HepG2 (cell line): ENCODE results near the gene ARG2. TPM values are rescaled to one million over a fixed set of nuclear protein-coding genes. Genes with fewer than 3 reads are reported as not detected.

ENCODE experiments used
- ASH2L ChIP-seq: fragments of 300-600, 200-600 bp; sonication (generic); IDR thresholded peaks from 2 replicates; pipeline ENCODE4 v1.7.0; 2017; ENCODE audit warnings: low read depth, mild to moderate bottlenecking, moderate library complexity, mixed read lengths, low read length; ENCODE audit not compliant: insufficient read length
- BCLAF1 ChIP-seq: fragments of 450-650 bp; IDR thresholded peaks from 2 replicates; pipeline ENCODE4 v1.6.1; 2017; ENCODE audit warnings: mild to moderate bottlenecking
- KMT2A ChIP-seq: sonication (generic); formaldehyde crosslinking; IDR thresholded peaks from 2 replicates; pipeline ENCODE4 v1.4.0; 2020; ENCODE audit warnings: missing genetic modification reagents
- SETDB1 ChIP-seq: sonication (generic); formaldehyde crosslinking; IDR thresholded peaks from 2 replicates; pipeline ENCODE4 v1.5.1; 2020; ENCODE audit warnings: missing genetic modification reagents, mild to moderate bottlenecking, borderline replicate concordance
- TGIF2 ChIP-seq: IDR thresholded peaks from 2 replicates; pipeline ENCODE4 v1.6.1; 2016; ENCODE audit warnings: control low read depth, missing compliant biosample characterization
- TOPORS ChIP-seq: sonication (generic); formaldehyde crosslinking; IDR thresholded peaks from 2 replicates; pipeline ENCODE4 v1.8.0; 2023; ENCODE audit warnings: mild to moderate bottlenecking, missing genetic modification reagents
- ZBTB21 ChIP-seq: sonication (generic); formaldehyde crosslinking; IDR thresholded peaks from 2 replicates; pipeline ENCODE4 v1.4.0; 2020; ENCODE audit warnings: missing genetic modification reagents
- ZNF10 ChIP-seq: sonication (generic); formaldehyde crosslinking; IDR thresholded peaks from 2 replicates; pipeline ENCODE4 v1.4.0; 2020; ENCODE audit warnings: mild to moderate bottlenecking, low read depth, missing genetic modification reagents, borderline replicate concordance
- ZNF121 ChIP-seq: sonication (generic); formaldehyde crosslinking; IDR thresholded peaks from 2 replicates; pipeline ENCODE4 v1.5.0; 2020; ENCODE audit warnings: mild to moderate bottlenecking, missing genetic modification reagents
- ZNF260 ChIP-seq: sonication (generic); formaldehyde crosslinking; IDR thresholded peaks from 2 replicates; pipeline ENCODE4 v1.4.0; 2020; ENCODE audit warnings: missing genetic modification reagents, low read depth, mild to moderate bottlenecking, borderline replicate concordance
- ZNF530 ChIP-seq: sonication (generic); formaldehyde crosslinking; IDR thresholded peaks from 2 replicates; pipeline ENCODE4 v1.5.0; 2020; ENCODE audit warnings: low read depth, mild to moderate bottlenecking, missing genetic modification reagents
- polyA plus RNA-seq, 8 experiments: library from polyadenylated mRNA; depleted of rRNA in 3 of 8; stranded (reverse) in 7 of 8; unstranded in 1 of 8; fragments of >200 nt; fragmentation: Illumina TruSeq in 4 of 8; extraction: Trizol in 4 of 8; gene quantifications; 2 replicates each; pipeline versions ENCODE4 v1.2.1 to v1.2.3, GENCODE V29; 2011 to 2016; ENCODE audit warnings: low read depth in 4 of 8, missing spikeins in 1 of 8, mixed read lengths in 1 of 8; ENCODE audit not compliant: insufficient read depth in 1 of 8
- total RNA-seq, 5 experiments: library from RNA; depleted of rRNA; stranded (reverse); fragments of >200 nt; fragmentation: Illumina TruSeq; extraction: Trizol; gene quantifications; 2 replicates each; pipeline ENCODE4 v1.2.3, GENCODE V29; 2016; ENCODE audit warnings: low read depth in 1 of 5
- TF ChIP-seq, protein P1 (sequence below): IDR thresholded peaks from 2 replicates; pipeline ENCODE4 v1.6.1; 2016; ENCODE audit warnings: low read depth
- TF ChIP-seq, protein P2 (sequence below): fragments of 450-650 bp; IDR thresholded peaks from 2 replicates; pipeline ENCODE4 v1.6.1; 2017
- TF ChIP-seq, protein P3 (sequence below): sonication (generic); formaldehyde crosslinking; IDR thresholded peaks from 2 replicates; pipeline ENCODE4 v1.4.0; 2020; ENCODE audit warnings: missing genetic modification reagents, mild to moderate bottlenecking, borderline replicate concordance
- TF ChIP-seq, protein P4 (sequence below): sonication (generic); formaldehyde crosslinking; IDR thresholded peaks from 2 replicates; pipeline ENCODE4 v1.4.0; 2020; ENCODE audit warnings: missing genetic modification reagents
- TF ChIP-seq, protein P5 (sequence below): sonication (generic); formaldehyde crosslinking; IDR thresholded peaks from 2 replicates; pipeline ENCODE4 v1.4.0; 2020; ENCODE audit warnings: mild to moderate bottlenecking, missing genetic modification reagents

The ARG2 gene
- total and polyA plus RNA-seq, 2 of the 13 experiments (the other 11 are each of a cell fraction or from before 2014, with no cell fraction given), result 37.5 to 73.6 TPM

DNA sequence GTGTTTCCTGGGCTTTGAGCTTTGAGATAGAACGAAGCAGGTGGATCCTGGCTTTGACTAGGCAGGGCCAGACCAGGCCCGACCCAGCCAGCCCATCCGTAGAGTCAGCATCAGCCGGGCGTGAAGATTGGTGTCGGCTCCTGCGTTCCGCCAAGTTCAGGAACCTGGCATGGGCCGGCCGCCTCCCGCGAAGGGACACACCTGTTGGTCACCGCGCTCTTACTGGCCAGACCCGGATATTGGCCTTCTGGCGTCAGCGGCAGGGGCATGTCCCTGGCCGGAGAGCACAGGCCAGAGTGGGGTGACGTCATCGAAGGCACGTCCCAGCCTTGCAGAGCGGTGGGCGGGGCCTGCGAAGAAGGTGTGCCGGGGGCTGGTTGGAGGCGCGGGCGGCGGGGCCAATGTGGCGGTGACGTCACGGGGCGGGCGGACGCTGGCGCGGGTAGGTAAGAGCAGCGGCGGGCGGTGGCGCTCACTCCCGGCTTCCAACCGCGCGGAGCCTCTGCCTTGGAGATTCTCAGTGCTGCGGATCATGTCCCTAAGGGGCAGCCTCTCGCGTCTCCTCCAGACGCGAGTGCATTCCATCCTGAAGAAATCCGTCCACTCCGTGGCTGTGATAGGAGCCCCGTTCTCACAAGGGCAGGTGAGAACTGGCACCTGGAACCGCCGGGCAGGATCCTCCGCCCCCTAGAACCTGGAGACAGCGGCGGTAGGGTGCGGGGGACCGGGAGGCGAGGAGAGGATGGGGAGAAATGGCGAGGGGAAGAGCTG is at the start of gene ARG2 (continued):
- TF ChIP-seq ASH2L (peak; percentile 37), ZBTB21 (CRISPR knock-in tag) (peak; percentile 99), ZNF260 (CRISPR knock-in tag) (no peak), KMT2A (CRISPR knock-in tag) (peak; percentile 68), TOPORS (CRISPR knock-in tag) (no peak), SETDB1 (CRISPR knock-in tag) (no peak), ZNF530 (CRISPR knock-in tag) (no peak), ZNF121 (CRISPR knock-in tag) (no peak), TGIF2 (no peak), ZNF10 (CRISPR knock-in tag) (no peak), BCLAF1 (no peak)
- TF ChIP-seq, protein P1, sequence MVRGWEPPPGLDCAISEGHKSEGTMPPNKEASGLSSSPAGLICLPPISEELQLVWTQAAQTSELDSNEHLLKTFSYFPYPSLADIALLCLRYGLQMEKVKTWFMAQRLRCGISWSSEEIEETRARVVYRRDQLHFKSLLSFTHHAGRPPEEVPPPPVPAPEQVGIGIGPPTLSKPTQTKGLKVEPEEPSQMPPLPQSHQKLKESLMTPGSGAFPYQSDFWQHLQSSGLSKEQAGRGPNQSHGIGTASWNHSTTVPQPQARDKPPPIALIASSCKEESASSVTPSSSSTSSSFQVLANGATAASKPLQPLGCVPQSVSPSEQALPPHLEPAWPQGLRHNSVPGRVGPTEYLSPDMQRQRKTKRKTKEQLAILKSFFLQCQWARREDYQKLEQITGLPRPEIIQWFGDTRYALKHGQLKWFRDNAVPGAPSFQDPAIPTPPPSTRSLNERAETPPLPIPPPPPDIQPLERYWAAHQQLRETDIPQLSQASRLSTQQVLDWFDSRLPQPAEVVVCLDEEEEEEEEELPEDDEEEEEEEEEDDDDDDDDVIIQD, result peak; percentile 91
- TF ChIP-seq, protein P2, sequence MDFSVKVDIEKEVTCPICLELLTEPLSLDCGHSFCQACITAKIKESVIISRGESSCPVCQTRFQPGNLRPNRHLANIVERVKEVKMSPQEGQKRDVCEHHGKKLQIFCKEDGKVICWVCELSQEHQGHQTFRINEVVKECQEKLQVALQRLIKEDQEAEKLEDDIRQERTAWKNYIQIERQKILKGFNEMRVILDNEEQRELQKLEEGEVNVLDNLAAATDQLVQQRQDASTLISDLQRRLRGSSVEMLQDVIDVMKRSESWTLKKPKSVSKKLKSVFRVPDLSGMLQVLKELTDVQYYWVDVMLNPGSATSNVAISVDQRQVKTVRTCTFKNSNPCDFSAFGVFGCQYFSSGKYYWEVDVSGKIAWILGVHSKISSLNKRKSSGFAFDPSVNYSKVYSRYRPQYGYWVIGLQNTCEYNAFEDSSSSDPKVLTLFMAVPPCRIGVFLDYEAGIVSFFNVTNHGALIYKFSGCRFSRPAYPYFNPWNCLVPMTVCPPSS, result no peak
- TF ChIP-seq, protein P3, sequence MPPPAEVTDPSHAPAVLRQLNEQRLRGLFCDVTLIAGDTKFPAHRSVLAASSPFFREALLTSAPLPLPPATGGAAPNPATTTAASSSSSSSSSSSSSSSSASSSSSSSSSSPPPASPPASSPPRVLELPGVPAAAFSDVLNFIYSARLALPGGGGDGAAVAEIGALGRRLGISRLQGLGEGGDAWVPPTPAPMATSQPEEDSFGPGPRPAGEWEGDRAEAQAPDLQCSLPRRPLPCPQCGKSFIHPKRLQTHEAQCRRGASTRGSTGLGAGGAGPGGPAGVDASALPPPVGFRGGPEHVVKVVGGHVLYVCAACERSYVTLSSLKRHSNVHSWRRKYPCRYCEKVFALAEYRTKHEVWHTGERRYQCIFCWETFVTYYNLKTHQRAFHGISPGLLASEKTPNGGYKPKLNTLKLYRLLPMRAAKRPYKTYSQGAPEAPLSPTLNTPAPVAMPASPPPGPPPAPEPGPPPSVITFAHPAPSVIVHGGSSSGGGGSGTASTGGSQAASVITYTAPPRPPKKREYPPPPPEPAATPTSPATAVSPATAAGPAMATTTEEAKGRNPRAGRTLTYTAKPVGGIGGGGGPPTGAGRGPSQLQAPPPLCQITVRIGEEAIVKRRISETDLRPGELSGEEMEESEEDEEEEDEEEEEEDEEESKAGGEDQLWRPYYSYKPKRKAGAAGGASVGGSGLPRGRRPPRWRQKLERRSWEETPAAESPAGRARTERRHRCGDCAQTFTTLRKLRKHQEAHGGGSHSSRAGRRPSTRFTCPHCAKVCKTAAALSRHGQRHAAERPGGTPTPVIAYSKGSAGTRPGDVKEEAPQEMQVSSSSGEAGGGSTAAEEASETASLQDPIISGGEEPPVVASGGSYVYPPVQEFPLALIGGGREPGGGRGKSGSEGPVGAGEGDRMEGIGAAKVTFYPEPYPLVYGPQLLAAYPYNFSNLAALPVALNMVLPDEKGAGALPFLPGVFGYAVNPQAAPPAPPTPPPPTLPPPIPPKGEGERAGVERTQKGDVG (CRISPR knock-in tag), result no peak
- TF ChIP-seq, protein P4, sequence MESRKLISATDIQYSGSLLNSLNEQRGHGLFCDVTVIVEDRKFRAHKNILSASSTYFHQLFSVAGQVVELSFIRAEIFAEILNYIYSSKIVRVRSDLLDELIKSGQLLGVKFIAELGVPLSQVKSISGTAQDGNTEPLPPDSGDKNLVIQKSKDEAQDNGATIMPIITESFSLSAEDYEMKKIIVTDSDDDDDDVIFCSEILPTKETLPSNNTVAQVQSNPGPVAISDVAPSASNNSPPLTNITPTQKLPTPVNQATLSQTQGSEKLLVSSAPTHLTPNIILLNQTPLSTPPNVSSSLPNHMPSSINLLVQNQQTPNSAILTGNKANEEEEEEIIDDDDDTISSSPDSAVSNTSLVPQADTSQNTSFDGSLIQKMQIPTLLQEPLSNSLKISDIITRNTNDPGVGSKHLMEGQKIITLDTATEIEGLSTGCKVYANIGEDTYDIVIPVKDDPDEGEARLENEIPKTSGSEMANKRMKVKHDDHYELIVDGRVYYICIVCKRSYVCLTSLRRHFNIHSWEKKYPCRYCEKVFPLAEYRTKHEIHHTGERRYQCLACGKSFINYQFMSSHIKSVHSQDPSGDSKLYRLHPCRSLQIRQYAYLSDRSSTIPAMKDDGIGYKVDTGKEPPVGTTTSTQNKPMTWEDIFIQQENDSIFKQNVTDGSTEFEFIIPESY (CRISPR knock-in tag), result 0 out of 2 replicates have a peak, but pooled peaks have one; percentile 4
- TF ChIP-seq, protein P5, sequence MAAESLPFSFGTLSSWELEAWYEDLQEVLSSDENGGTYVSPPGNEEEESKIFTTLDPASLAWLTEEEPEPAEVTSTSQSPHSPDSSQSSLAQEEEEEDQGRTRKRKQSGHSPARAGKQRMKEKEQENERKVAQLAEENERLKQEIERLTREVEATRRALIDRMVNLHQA, result no peak
